ENCODE measurements around the gene PTPRU. TPM values are rescaled to one million over a fixed set of nuclear protein-coding genes. Genes with fewer than 3 reads are reported as not detected.

The PTPRU gene
- total RNA-seq: 10 to 100 TPM; 12.9 to 17.9 (median 14.7) TPM

DNA sequence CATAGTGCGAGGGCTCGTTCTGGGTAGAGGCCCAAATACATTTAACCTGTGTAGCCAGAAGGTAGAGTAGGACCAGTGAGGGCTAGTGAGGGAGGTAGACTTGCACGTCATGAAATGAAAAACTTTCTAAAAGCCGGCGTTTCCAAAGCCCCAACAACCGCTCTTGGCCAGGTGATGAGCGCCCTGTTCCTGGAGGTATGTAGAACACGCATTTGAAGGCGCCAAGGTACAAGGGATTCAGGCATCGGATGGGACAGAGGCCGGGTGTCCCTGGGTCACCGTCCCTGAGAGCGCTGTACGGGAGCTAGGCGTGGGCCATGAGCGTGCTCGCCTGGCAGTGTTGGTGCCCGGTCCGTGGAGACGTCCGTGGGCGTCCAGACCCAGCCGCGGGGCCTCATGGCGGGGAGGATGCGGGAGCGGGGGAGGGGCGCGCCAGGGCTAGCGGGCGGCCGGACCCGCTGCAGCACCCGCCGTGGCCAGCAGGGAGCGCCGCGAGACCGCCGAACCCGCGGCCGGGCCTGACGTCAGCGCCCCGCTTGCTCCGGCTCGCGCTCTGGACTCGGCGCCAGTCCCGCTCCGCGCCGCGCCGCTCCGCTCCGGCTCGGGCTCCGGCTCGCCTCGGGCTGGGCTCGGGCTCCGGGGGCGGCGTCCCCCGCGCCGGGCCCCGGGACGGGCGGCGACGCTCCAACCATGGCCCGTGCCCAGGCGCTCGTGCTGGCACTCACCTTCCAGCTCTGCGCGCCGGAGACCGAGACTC lies at the start of gene PTPRU:
Gene PTPRU, plus strand, starts transcription at position 568 of the 757 bp plus-strand sequence. Its CDS starts 123 bp downstream, at position 691.
- TF ChIP-seq, protein P1, sequence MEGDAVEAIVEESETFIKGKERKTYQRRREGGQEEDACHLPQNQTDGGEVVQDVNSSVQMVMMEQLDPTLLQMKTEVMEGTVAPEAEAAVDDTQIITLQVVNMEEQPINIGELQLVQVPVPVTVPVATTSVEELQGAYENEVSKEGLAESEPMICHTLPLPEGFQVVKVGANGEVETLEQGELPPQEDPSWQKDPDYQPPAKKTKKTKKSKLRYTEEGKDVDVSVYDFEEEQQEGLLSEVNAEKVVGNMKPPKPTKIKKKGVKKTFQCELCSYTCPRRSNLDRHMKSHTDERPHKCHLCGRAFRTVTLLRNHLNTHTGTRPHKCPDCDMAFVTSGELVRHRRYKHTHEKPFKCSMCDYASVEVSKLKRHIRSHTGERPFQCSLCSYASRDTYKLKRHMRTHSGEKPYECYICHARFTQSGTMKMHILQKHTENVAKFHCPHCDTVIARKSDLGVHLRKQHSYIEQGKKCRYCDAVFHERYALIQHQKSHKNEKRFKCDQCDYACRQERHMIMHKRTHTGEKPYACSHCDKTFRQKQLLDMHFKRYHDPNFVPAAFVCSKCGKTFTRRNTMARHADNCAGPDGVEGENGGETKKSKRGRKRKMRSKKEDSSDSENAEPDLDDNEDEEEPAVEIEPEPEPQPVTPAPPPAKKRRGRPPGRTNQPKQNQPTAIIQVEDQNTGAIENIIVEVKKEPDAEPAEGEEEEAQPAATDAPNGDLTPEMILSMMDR (IDR thresholded peaks at IDR 0.05; ENCODE audit: low read depth): no peak

DNA sequence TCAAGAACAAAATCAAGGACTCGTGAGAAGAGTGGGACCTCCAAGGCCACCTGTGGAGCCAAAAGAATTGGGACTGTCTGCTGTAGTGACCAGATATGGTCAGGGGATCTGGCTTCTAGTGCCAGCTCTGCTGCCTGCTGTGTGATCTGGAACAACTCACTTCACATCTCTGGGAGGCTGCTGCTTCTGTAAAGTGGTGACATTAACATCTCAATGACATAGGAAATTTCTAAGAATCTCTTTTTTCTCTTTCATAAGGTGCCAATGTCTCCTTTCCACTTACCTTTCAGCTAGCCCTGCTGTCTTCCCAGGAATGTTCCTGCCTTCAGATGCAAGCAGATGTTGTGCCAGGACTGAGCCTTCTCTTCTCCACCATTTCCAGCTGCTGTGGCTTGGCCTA lies 49.6 kb upstream of the PTPRU start:
- TF ChIP-seq, protein P1 (IDR thresholded peaks at IDR 0.05; ENCODE audit: low read depth): no peak

DNA sequence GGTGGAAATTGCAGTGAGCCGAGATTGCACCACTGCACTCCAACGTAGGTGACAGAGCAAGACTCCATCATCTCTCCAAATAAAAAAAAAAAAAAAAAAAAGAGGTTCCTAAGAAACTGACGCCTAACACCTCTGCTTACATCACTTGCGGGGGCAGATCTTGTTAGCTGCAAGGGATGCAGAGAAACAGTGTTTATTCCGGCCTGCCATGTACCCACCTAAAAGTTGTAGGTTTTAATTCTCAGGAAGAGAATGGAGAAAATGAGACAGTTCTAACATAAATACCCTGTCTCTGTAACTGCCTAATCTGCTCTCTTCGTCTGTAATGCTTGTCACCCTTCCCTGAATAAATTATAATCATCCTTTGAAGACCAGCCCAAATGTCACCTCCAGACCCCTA lies 45.6 kb upstream of the PTPRU start:
- TF ChIP-seq, protein P1 (IDR thresholded peaks at IDR 0.05; ENCODE audit: low read depth): no peak

DNA sequence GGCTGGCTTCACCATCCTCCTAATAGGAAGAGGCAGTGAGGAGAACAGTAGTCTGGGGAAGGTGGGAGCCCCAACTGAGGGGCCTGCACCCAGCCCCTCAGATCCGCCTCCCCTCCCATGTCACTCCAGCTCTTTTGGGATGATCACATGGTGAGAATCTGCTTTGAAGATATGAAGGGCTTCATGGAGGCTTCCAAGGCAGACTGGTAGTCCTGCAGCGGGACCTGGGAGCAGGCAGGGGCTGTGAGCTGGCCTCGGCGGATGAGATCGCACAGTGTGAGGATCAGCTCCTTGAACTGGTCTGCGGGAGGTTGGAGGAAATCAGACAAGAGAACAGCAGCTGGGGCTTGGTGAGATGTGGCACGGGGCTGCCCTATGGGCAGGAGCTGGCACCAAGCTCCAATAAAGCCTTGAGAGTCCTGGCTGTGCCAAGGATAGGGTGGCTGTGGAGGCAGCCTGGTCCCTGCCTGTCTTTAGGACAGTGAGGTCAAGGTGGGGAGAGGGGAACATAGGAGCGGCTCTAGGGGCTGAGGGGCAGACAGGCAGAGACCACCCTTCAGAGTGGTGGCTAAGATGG lies 42.4 kb upstream of the PTPRU start:
- TF ChIP-seq, protein P1 (IDR thresholded peaks at IDR 0.05; ENCODE audit: low read depth): no peak

DNA sequence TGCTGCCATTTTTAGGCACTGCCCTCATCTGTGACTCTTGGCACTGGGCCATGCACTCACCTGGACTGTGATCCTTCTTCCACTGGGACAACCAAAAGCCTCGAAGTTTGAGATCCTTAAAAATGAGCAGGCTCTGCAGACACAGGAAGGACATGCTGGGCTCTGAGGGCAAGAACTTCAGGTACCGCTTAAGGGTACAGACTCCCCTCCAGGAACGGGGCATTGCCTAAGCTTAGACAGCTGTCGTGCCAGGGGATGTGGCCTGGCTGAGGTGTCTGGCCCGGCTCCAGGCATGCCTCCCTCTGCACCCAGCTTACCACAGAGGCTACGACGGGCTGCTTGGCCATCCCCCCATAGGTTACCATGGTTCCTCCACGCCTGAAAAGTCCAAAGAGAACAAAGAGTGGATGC lies 40.4 kb upstream of the PTPRU start:
- TF ChIP-seq, protein P1 (IDR thresholded peaks at IDR 0.05; ENCODE audit: low read depth): no peak

DNA sequence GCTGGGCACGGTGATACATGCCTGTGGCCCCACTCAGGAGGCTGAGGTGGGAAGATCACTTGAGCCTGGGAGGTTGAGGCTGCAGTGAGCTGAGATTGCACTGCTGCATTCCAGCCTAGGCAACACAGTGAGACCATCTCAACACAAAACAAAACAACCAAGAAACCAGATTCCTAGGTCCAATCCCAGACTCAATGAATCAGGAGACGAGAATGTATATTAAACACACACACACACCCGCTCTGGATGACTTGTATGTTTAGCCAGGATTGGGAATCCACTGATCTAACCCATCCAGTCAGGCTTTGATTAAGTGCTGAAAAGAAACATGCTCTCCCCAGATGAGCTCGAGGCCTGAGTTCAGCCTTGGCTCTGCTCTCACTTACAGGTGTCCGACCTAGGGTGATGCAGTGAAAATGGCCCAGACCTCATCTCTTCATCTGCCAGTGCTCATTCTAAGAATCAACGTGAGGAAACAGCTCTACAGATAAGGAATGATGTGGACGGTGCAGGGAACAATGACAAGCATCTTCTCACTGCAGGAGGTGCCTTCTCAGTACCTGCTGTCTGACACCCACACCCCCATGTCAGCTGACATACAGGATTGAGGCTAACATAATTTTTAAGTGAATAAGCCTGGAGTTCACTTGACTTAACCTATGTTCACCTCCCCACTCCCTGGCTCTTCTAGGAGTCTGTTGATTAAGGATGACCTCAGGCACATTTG lies 39.3 kb upstream of the PTPRU start:
- TF ChIP-seq, protein P1 (IDR thresholded peaks at IDR 0.05; ENCODE audit: low read depth): no peak

DNA sequence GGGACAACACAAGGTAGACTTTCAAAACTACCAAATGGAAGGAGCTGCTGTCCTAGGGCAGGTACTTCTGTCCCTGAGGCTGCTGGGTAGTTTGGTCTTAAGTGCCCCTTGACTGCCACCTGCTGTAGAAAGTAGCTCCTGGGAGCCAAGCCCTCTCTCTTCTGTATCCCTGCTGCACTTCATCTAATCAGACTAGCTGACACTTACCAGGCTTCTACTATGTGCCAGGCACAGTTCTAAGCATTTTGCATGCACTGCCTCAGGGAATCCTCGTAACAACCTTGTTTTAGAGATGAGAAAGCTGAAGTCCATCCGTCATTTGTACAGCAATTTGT lies 38.8 kb upstream of the PTPRU start:
- TF ChIP-seq, protein P1 (IDR thresholded peaks at IDR 0.05; ENCODE audit: low read depth): no peak
